ENCODE data around the gene ARHGAP1. TPM values are rescaled to one million over a fixed set of nuclear protein-coding genes. Genes with fewer than 3 reads are reported as not detected.

The ARHGAP1 gene
- total and polyA plus RNA-seq, 2 of the 13 experiments (the other 11 are each of a cell fraction or from before 2014, with no cell fraction given): 18.6 to 30.3 TPM

DNA sequence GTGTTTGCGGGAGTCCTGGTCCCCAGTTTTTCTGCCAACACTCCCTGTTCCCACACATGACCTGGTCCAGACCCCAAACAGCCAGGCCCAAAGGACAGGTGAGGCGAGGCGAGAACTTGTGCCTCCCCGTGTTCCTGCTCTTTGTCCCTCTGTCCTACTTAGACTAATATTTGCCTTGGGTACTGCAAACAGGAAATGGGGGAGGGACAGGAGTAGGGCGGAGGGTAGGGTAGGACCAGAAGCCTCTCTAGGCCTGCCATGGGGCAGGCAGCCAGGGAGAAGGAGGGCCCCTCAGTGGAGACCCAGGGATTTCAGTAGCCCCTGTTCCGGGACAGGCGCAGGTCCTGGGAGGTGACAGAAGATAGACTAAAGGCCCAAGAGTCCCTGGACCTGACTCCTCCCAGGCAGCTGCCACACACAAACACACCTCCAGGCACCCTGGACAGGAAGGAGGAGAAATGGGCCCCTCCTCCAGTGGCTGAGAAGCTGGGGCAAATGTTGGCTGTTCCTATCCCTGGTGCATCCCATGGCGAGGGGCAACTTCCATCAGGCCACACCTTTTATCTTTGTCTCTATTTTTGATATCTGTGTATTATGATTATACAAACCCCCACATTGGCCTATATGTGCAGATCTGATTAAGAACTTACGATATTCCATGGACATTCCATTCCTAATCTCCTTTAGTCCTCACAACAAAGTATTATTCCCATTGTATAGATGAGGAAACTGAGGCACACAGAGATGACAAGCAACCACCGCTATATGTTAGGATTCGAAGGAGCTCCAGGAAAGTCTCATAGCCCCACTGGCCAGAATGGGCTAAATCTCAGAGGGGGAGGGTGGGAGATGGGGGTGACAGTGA, 18.0 kb upstream of the ARHGAP1 start:
- peaks cover 9% of the 10 kb centered on the region; the same call in 1 of the 2 replicates for H4K20me1 ChIP-seq (ENCODE audit: insufficient read depth, low read length)
- FAIRE-seq (peak; percentile 97), ATAC-seq (peak; percentile 92), DNase-seq (ENCODE audit: low spot score) (peak; percentile 98)
- ChIA-PET POLR2A (interaction anchor here (0.8 to 12.3 kb wide), 16 partner anchors 9 to 164 kb away, joined by 3 to 272 read pairs (median 12); partner anchors contain the start of genes ARHGAP1, ATG13 and ZNF408), CTCF (ENCODE audit: low intra/inter-chr PET ratio, low total read pairs) (no interaction called here)
- peaks cover 87% of the 10 kb centered on the region for H3K4me1 ChIP-seq (ENCODE audit: insufficient read depth, low read length)
- H3K9me3 ChIP-seq (ENCODE audit: low read length): no peaks in the 10 kb centered on the region
- peak overlapping the region; percentile 92 for H3K27ac ChIP-seq (ENCODE audit: extremely low read length, insufficient read depth, low read length)
- H3K79me2 ChIP-seq (ENCODE audit: insufficient read depth, low read length): peaks cover 42% of the 10 kb centered on the region
- no peak overlapping the region for H2AFZ ChIP-seq (ENCODE audit: low read length)
- H3K9ac ChIP-seq (ENCODE audit: insufficient read depth, low read depth, low read length): peak overlapping the region; percentile 43; the same call in 1 of the 2 replicates
- BruUV-seq (replicated peaks): TSS peak; percentile 49
- in situ Hi-C loops (cut with HindIII; ENCODE audit: extremely low pct_ligation_motif_present, low pct_unique_long_range_greater_than_20kb): no loop called here
- WGBS (ENCODE audit: low lambda C conversion rate): 5% methylated on average over 9 of the region's 11 CpGs
- peak overlapping the region in 2 of 3 experiments; percentile 3 to 92; a peak in 4 of 6 replicates for H3K4me3 ChIP-seq (replicated peaks in 1 of 3; ENCODE audit: insufficient read depth in 1 of 3, low read depth in 2 of 3, low read length in 3 of 3)
- H3K27me3 ChIP-seq (ENCODE audit: control insufficient read depth in 1 of 2, insufficient read depth in 2 of 2, low read length in 2 of 2): no peaks in the 10 kb centered on the region; a peak in 1 of 5 replicates
- intact Hi-C loops (cut with micrococcal nuclease; ENCODE audit: unreplicated experiment): loop anchor here (1.0 to 5.0 kb wide), 3 partner anchors 18 to 719 kb away; partner anchors contain the start of gene ARHGAP1
- H3K36me3 ChIP-seq (replicated peaks in 1 of 2; ENCODE audit: control insufficient read depth in 1 of 2, insufficient read depth in 2 of 2, low read length in 2 of 2): peaks cover 3 to 8% of the 10 kb centered on the region in 2 experiments
- H3K4me2 ChIP-seq (ENCODE audit: low read depth, low read length): peak overlapping the region; percentile 94
- TF ChIP-seq, protein P1, sequence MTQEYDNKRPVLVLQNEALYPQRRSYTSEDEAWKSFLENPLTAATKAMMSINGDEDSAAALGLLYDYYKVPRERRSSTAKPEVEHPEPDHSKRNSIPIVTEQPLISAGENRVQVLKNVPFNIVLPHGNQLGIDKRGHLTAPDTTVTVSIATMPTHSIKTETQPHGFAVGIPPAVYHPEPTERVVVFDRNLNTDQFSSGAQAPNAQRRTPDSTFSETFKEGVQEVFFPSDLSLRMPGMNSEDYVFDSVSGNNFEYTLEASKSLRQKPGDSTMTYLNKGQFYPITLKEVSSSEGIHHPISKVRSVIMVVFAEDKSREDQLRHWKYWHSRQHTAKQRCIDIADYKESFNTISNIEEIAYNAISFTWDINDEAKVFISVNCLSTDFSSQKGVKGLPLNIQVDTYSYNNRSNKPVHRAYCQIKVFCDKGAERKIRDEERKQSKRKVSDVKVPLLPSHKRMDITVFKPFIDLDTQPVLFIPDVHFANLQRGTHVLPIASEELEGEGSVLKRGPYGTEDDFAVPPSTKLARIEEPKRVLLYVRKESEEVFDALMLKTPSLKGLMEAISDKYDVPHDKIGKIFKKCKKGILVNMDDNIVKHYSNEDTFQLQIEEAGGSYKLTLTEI (CRISPR knock-in tag; conservative IDR thresholded peaks at IDR 0.05): no peak
- peak; percentile 87 for TF ChIP-seq ZMYM4 (CRISPR knock-in tag; IDR thresholded peaks at IDR 0.05)
- TF ChIP-seq, protein P2, sequence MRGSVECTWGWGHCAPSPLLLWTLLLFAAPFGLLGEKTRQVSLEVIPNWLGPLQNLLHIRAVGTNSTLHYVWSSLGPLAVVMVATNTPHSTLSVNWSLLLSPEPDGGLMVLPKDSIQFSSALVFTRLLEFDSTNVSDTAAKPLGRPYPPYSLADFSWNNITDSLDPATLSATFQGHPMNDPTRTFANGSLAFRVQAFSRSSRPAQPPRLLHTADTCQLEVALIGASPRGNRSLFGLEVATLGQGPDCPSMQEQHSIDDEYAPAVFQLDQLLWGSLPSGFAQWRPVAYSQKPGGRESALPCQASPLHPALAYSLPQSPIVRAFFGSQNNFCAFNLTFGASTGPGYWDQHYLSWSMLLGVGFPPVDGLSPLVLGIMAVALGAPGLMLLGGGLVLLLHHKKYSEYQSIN (CRISPR knock-in tag; IDR thresholded peaks at IDR 0.05; ENCODE audit: borderline replicate concordance): no peak
- no peak for TF ChIP-seq GPN1 (CRISPR knock-in tag; IDR thresholded peaks at IDR 0.05; ENCODE audit: borderline replicate concordance)
- TF ChIP-seq, protein P3, sequence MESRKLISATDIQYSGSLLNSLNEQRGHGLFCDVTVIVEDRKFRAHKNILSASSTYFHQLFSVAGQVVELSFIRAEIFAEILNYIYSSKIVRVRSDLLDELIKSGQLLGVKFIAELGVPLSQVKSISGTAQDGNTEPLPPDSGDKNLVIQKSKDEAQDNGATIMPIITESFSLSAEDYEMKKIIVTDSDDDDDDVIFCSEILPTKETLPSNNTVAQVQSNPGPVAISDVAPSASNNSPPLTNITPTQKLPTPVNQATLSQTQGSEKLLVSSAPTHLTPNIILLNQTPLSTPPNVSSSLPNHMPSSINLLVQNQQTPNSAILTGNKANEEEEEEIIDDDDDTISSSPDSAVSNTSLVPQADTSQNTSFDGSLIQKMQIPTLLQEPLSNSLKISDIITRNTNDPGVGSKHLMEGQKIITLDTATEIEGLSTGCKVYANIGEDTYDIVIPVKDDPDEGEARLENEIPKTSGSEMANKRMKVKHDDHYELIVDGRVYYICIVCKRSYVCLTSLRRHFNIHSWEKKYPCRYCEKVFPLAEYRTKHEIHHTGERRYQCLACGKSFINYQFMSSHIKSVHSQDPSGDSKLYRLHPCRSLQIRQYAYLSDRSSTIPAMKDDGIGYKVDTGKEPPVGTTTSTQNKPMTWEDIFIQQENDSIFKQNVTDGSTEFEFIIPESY (CRISPR knock-in tag; IDR thresholded peaks at IDR 0.05): 0 out of 2 replicates have a peak, but pooled peaks have one; percentile 63
- TF ChIP-seq ZNF136 (CRISPR knock-in tag; IDR thresholded peaks at IDR 0.05; ENCODE audit: low read depth): no peak
- no peak for TF ChIP-seq HNRNPLL (IDR thresholded peaks at IDR 0.05; ENCODE audit: low read depth, low read length, poor library complexity, severe bottlenecking)
- peak; percentile 94 for TF ChIP-seq ZFP36L1 (CRISPR knock-in tag; IDR thresholded peaks at IDR 0.05)
- no peak for TF ChIP-seq RBAK (CRISPR knock-in tag; IDR thresholded peaks at IDR 0.05)
- no peak for TF ChIP-seq SNAI1 (CRISPR knock-in tag; IDR thresholded peaks at IDR 0.05; ENCODE audit: borderline replicate concordance)
- TF ChIP-seq ZNF546 (CRISPR knock-in tag; conservative IDR thresholded peaks at IDR 0.05): peak; percentile 79
- no peak; the same call in 1 of the 2 replicates for TF ChIP-seq NFKB2 (CRISPR knock-in tag; IDR thresholded peaks at IDR 0.05; ENCODE audit: borderline replicate concordance)
- TF ChIP-seq ELF3 (CRISPR knock-in tag; IDR thresholded peaks at IDR 0.05): peak; percentile 95
- TF ChIP-seq ADNP (CRISPR knock-in tag; IDR thresholded peaks at IDR 0.05): peak; percentile 32
- 0 out of 2 replicates have a peak, but pooled peaks have one; percentile 26 for TF ChIP-seq GLI4 (CRISPR knock-in tag; IDR thresholded peaks at IDR 0.05; ENCODE audit: borderline replicate concordance)

Measured in HepG2 (cell line).